ENCODE measurements around the gene MAP3K14.

MAP3K14 gene

DNA sequence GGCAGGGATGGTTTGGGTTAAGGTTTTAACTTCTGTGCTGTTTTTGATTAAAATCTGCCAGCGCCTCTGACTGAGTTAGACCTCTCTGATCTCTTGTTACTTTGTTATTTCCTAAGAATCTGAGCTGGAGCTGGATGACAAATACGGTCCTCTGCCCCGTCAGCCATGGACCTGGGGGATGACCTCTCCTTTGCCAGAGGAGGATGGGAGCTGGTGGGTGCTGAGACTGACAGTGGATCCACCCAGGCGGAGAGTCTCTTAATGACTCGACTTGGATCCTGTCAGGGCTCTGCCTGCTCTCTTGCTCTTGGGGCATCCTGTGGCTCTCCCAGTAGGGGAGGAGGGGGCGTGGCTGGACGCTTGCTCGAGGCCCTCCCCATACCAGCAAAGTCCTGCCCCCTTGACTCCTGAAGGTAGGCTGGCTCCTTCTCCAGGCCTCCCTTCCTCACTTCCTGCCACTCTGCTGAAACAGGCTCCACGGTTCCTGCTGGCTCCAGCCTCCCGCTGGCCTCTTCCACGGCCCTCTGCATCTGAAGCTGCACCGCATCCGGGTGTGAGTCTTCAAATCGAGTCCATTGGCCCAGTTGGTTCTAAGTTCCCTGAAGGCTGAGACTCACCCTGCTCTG, 24.8 kb upstream of the MAP3K14 start:
- in situ Hi-C loops (cut with HindIII; ENCODE audit: low pct_ligation_motif_present, low pct_unique_long_range_greater_than_20kb, low sequenced_read_pairs), result no loop called here
- peak; percentile 97 for DNase-seq

DNA sequence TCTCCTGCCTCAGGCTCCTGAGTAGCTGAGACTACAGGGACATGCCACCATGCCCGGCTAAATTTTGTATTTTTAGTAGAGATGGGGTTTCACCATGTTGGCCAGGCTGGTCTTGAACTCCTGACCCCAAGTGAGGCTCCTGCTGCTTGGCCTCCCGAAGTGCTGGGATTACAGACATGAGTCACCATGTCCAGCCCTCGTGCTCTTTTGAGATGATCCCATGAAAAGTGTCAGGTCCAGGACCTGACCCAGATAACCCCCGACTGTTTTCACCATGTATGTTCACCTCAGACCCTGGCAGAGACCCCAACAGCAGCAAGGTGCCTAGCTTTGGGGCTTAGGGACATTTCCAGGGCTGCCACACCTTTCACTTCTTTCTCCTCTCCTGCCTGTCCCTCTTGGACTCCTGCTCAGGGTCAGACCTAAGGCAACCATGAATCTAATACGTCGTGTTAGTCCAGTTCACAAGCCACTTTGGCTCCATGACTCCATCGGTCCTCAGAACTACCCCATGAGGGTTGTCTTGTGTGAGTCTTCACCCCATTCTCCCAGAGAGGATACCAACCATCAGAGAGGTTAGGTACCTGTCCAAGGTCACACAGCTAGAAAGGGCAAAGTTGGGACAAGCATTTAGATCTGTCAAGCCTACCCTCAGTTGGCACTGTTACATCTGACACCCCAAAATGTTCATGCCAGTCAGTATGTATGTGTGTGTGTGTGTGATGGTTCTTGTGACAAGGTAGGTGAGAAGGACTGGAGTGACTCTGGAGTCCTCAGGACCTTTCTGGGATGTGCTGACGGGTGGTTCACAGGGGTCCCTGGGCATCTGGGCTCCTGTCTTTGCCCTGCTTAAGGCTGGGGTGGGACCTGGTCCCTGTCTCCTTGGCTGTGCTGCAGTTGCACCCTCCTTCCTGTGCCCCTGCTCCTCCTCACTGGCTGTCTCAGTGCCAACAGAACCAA, 23.1 kb upstream of the MAP3K14 start:
- in situ Hi-C loops (cut with HindIII; ENCODE audit: low pct_ligation_motif_present, low pct_unique_long_range_greater_than_20kb, low sequenced_read_pairs), result no loop called here

DNA sequence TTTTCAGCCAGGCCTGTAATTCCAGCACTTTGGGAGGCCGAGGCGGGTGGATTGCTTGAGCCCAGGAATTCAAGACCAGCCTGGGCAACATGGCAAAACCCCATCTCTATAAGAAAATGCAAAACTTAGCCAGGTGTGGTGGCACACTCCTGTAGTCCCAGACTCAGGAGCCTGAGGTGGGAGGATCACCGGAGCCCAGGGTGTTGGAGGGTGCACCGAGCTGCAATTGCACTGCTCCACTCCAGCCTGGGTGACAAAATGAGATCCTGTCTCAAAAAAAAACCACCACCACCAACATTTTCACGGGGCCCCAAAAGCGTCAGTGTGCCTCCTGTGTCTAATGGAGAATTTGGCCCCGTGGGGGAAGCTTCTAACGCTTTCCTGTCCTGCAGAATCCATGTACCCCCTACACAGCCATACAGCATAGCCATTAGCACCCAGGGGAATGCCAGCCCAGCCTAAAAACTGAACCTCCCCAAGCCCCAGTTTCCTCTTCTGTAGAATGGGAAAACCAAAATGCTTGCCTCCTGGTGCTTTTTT, 22.2 kb upstream of the MAP3K14 start:
- no peak for DNase-seq
- in situ Hi-C loops (cut with HindIII; ENCODE audit: low pct_ligation_motif_present, low pct_unique_long_range_greater_than_20kb, low sequenced_read_pairs), result no loop called here

More for the DNA sequence above, 23.1 kb upstream of the MAP3K14 start:
- no peak for DNase-seq

- in situ Hi-C loops (cut with HindIII; ENCODE audit: low pct_ligation_motif_present, low pct_unique_long_range_greater_than_20kb, low sequenced_read_pairs), result no loop called here
- DNase-seq, result no peak
Measured at GRCh38 chr17:45338023-45338781, 21.4 kb upstream of the MAP3K14 start.

DNA sequence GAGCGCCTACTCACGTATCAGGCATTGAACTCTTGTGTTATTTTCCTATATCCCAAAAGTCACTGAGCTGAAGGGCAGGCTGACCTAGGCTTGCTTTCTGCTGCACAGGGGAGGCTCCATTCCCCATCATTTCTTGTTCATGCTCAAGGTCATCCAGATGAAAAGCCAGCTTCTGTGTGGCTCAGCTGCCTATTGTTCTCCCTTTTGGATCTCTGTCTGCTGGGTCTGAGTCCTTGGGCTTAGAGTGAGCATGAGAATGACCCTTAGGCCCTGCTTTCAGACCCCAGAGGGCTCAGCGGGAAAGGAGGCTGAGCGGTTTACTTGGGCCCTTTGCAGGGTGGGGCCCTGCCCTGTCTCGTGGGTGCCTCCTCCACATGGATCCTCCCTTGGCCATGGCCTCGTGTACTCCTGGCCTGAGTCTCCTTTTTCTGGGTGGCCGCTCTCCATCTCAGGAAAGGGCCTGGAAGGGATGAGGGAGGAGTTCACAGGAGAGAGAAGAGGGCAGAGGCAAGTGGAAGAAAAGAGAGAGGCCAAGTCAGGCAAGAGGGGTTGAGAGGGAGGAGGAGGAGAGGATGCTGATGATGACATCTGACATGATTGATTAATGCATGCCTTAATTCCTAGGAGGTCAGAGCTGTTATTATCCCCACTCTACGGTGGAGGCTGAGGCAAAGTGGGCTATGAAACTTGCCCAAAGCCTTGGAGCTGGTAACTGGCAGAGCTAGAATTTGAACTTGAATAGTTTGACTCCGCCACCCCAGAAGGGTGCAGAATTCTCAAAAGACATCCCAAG, 19.8 kb upstream of the MAP3K14 start:
- no peak for DNase-seq
- in situ Hi-C loops (cut with HindIII; ENCODE audit: low pct_ligation_motif_present, low pct_unique_long_range_greater_than_20kb, low sequenced_read_pairs), result no loop called here

GRCh38 chr17:45335721-45336120, 18.9 kb upstream of the MAP3K14 start:
- in situ Hi-C loops (cut with HindIII; ENCODE audit: low pct_ligation_motif_present, low pct_unique_long_range_greater_than_20kb, low sequenced_read_pairs), result no loop called here
- DNase-seq, result no peak

DNA sequence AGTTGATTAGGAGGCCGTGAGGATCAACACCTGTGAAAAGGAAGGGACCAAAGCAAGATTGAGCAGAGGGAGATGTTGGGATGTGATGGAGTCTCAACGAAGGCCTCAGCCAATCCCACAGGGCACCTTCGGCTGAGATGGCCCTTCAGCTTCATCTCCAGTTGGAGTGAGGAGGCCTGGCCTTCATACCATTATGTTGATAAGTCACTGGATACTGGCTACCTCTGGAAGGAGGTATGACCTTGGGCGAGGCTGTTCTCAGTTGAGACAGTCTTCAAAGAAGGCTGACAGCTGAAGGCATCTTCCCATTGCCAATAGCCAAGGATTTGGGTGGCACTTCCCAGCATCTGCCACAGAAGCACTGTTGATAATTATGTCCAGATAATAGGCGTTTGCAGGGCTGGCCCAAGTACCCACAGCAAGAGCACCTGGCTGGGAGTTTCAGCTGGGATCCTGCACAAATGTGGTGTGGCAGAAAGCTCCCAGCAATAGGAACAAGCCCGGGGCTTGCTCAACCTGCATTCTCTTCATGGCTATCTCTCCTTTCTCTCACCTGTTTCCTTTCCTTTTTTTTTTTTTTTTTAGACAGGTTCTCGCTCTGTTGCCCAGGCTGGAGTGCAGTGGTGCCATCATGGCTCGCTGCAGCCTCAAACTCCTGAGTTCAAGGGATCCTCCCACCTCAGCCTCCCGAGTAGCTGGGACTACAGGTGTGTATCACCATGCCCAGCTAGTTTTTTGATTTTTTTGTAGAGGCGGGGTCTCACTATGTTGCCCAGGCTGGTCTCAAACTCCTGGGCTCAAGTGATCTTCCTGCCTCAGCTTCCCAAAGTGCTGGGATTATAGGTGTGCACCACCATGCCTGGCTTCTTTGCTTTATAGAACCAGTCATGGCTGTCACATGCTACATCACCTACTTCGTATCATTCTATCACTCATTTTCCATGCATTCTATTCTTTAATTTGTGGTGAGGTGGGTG, 18.2 kb upstream of the MAP3K14 start:
- no peak for DNase-seq
- in situ Hi-C loops (cut with HindIII; ENCODE audit: low pct_ligation_motif_present, low pct_unique_long_range_greater_than_20kb, low sequenced_read_pairs), result no loop called here

- in situ Hi-C loops (cut with HindIII; ENCODE audit: low pct_ligation_motif_present, low pct_unique_long_range_greater_than_20kb, low sequenced_read_pairs), result no loop called here
- no peak for DNase-seq
Measured at GRCh38 chr17:45334231-45334630, 17.4 kb upstream of the MAP3K14 start.

GRCh38 chr17:45333702-45334092, 16.9 kb upstream of the MAP3K14 start:
- DNase-seq, result no peak
- in situ Hi-C loops (cut with HindIII; ENCODE audit: low pct_ligation_motif_present, low pct_unique_long_range_greater_than_20kb, low sequenced_read_pairs), result no loop called here

GRCh38 chr17:45332989-45333701, 16.3 kb upstream of the MAP3K14 start:
- DNase-seq, result peak; percentile 17
- in situ Hi-C loops (cut with HindIII; ENCODE audit: low pct_ligation_motif_present, low pct_unique_long_range_greater_than_20kb, low sequenced_read_pairs), result no loop called here

- no peak for DNase-seq
- in situ Hi-C loops (cut with HindIII; ENCODE audit: low pct_ligation_motif_present, low pct_unique_long_range_greater_than_20kb, low sequenced_read_pairs), result no loop called here
Measured at GRCh38 chr17:45332505-45332904, 15.7 kb upstream of the MAP3K14 start.

- in situ Hi-C loops (cut with HindIII; ENCODE audit: low pct_ligation_motif_present, low pct_unique_long_range_greater_than_20kb, low sequenced_read_pairs), result no loop called here
- no peak for DNase-seq
Measured at GRCh38 chr17:45326626-45327025, 9.8 kb upstream of the MAP3K14 start.

GRCh38 chr17:45325810-45326209, 9.0 kb upstream of the MAP3K14 start:
- in situ Hi-C loops (cut with HindIII; ENCODE audit: low pct_ligation_motif_present, low pct_unique_long_range_greater_than_20kb, low sequenced_read_pairs), result no loop called here
- no peak for DNase-seq

DNA sequence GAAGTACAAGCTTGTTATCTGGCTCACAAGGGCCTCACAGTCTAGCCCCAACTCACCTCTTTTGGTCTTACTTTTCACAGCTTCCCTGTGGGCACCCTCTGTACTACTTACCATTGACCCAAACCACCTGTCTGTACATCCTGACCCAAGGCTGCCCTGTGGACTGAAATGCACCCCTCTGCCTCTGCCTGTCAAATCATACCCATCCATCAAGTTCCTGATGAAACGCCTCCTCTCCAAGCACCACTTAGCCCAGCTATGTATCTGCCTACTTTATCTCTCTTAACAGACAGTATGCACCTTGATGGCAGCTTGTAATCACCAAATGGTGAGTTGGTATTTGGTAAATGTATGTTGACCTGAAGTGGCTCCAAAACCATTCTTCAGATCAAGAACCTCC, 7.5 kb upstream of the MAP3K14 start:
- in situ Hi-C loops (cut with HindIII; ENCODE audit: low pct_ligation_motif_present, low pct_unique_long_range_greater_than_20kb, low sequenced_read_pairs), result no loop called here
- no peak for DNase-seq

DNA sequence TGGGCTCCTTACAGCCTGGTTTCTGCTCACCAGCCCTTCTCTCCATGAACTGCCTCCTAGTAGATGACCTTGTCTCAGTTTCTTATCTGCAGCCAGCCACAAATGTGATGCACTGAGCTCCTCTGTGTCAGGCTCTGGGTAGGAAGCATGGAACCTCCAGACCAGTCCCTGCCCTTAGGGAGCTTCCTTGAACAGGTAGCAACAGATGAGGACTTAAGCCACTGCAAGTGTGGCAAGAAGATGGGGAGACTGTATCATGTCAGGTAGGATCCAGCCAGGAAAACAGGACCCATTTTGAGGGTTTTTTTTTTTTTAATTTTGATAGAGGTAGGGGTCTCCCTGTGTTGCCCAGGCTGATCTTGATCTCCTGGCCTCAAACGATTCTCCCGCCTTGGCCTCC, 5.3 kb upstream of the MAP3K14 start:
- in situ Hi-C loops (cut with HindIII; ENCODE audit: low pct_ligation_motif_present, low pct_unique_long_range_greater_than_20kb, low sequenced_read_pairs), result no loop called here
- DNase-seq, result no peak

GRCh38 chr17:45320931-45321461, 4.2 kb upstream of the MAP3K14 start:
- in situ Hi-C loops (cut with HindIII; ENCODE audit: low pct_ligation_motif_present, low pct_unique_long_range_greater_than_20kb, low sequenced_read_pairs), result no loop called here
- peak; percentile 94 for DNase-seq
